CD14-positive monocyte (primary cell): Measurements from ENCODE around the gene AEBP1. TPM values are rescaled to one million over a fixed set of nuclear protein-coding genes. Genes with fewer than 3 reads are reported as not detected.

ENCODE experiments used
- DNase-seq, 3 donors: peaks; one replicate each; pipeline ENCODE4 v3.0.0-alpha.2; 2011 to 2022
- H2AFZ ChIP-seq: 2 replicates; pipeline ENCODE4 v1.6.0; 2012; ENCODE audit warnings: mild to moderate bottlenecking, low read depth, low read length, inconsistent platforms; ENCODE audit not compliant: insufficient read depth, poor library complexity, severe bottlenecking
- H3K27ac ChIP-seq, 2 donors: 1 replicate in 1 of 2; 2 replicates in 1 of 2; pipeline ENCODE4 v1.5.1; 2012 to 2013; ENCODE audit warnings: low read length in 2 of 2, control low read depth in 1 of 2, inconsistent platforms in 1 of 2, low read depth in 1 of 2, mild to moderate bottlenecking in 1 of 2
- H3K27me3 ChIP-seq, 2 donors: one replicate each; pipeline versions ENCODE4 v1.6.0 to v1.6.1; 2011 to 2013; ENCODE audit warnings: low read length in 2 of 2; ENCODE audit not compliant: control insufficient read depth in 2 of 2, insufficient read depth in 2 of 2
- H3K36me3 ChIP-seq, 2 donors: replicated peaks in 1 of 2; 1 replicate in 1 of 2; 2 replicates in 1 of 2; pipeline versions ENCODE4 v1.5.1 to v1.6.1; 2012 to 2013; ENCODE audit warnings: low read length in 2 of 2, control low read depth in 1 of 2, inconsistent platforms in 1 of 2, mild to moderate bottlenecking in 1 of 2; ENCODE audit not compliant: insufficient read depth in 2 of 2, control insufficient read depth in 1 of 2
- H3K4me1 ChIP-seq, 2 donors: 1 replicate in 1 of 2; 2 replicates in 1 of 2; pipeline versions ENCODE4 v1.5.1 to v1.6.1; 2012 to 2013; ENCODE audit warnings: low read length in 2 of 2, control low read depth in 1 of 2, inconsistent platforms in 1 of 2, mild to moderate bottlenecking in 1 of 2, moderate library complexity in 1 of 2; ENCODE audit not compliant: insufficient read depth in 2 of 2, control insufficient read depth in 1 of 2
- H3K4me2 ChIP-seq: replicated peaks from 2 replicates; pipeline ENCODE3; 2012; ENCODE audit warnings: low read length, moderate library complexity, mild to moderate bottlenecking; ENCODE audit not compliant: poor library complexity, severe bottlenecking; ENCODE audit errors: extremely low read depth
- H3K4me3 ChIP-seq, 3 experiments: fragments of 200-600 bp in 1 of 3; sonication (generic) in 1 of 3; replicated peaks in 1 of 3; 1 replicate in 2 of 3; 2 replicates in 1 of 3; pipeline ENCODE4 v1.5.1; 2011 to 2013; ENCODE audit warnings: low read length in 3 of 3, mild to moderate bottlenecking in 3 of 3, control low read depth in 2 of 3, low read depth in 2 of 3, inconsistent platforms in 1 of 3, moderate library complexity in 1 of 3
- H3K79me2 ChIP-seq: 2 replicates; pipeline ENCODE4 v1.6.0; 2012; ENCODE audit warnings: mild to moderate bottlenecking, control low read depth, inconsistent platforms, low read length, moderate library complexity; ENCODE audit not compliant: insufficient read depth
- H3K9ac ChIP-seq: 2 replicates; pipeline ENCODE4 v1.6.0; 2017; ENCODE audit warnings: low read length, mild to moderate bottlenecking; ENCODE audit not compliant: insufficient read depth, poor library complexity, severe bottlenecking
- H3K9me3 ChIP-seq, 2 donors: replicated peaks in 1 of 2; 1 replicate in 1 of 2; 2 replicates in 1 of 2; pipeline versions ENCODE4 v1.5.1 to v1.6.1; 2012 to 2013; ENCODE audit warnings: low read length in 2 of 2, control low read depth in 1 of 2; ENCODE audit not compliant: control insufficient read depth in 1 of 2, insufficient read depth in 1 of 2
- H4K20me1 ChIP-seq: 2 replicates; pipeline ENCODE4 v1.6.0; 2012; ENCODE audit warnings: mild to moderate bottlenecking, low read length, control low read depth, moderate library complexity; ENCODE audit not compliant: insufficient read depth
- H3K27ac Mint-ChIP-seq, 7 donors: one replicate each; pipeline ENCODE4 v1.8.0; 2020; ENCODE audit warnings: mild to moderate bottlenecking in 7 of 7, mixed read lengths in 7 of 7, moderate library complexity in 6 of 7, inconsistent platforms in 2 of 7
- H3K27me3 Mint-ChIP-seq, 3 donors: one replicate each; pipeline ENCODE4 v1.8.0; 2021 to 2022; ENCODE audit warnings: low read depth in 3 of 3, mild to moderate bottlenecking in 3 of 3, mixed read lengths in 3 of 3, moderate library complexity in 3 of 3, inconsistent platforms in 1 of 3
- H3K36me3 Mint-ChIP-seq, 2 donors: one replicate each; pipeline ENCODE4 v1.8.0; 2020; ENCODE audit warnings: mixed read lengths in 2 of 2, inconsistent platforms in 1 of 2, mild to moderate bottlenecking in 1 of 2
- H3K4me1 Mint-ChIP-seq: one replicate; pipeline ENCODE4 v1.8.0; 2020; ENCODE audit warnings: mild to moderate bottlenecking, mixed read lengths
- H3K4me3 Mint-ChIP-seq, 2 donors: one replicate each; pipeline ENCODE4 v1.8.0; 2020; ENCODE audit warnings: mild to moderate bottlenecking in 2 of 2, mixed read lengths in 2 of 2, moderate library complexity in 1 of 2
- H3K9me3 Mint-ChIP-seq, 7 donors: one replicate each; pipeline ENCODE4 v1.8.0; 2020 to 2022; ENCODE audit warnings: mixed read lengths in 7 of 7, mild to moderate bottlenecking in 6 of 7, moderate library complexity in 6 of 7, inconsistent platforms in 2 of 7
- CTCF ChIP-seq: fragments of 200-600 bp; IDR thresholded peaks from one replicate; pipeline ENCODE4 v1.8.0; 2022; ENCODE audit warnings: antibody characterized with exemption, mild to moderate bottlenecking
- WGBS: methylation state at CpG from one replicate; pipeline ENCODE4 v1.1.5; 2013; ENCODE audit warnings: missing lambda C conversion rate; ENCODE audit not compliant: insufficient coverage; 5-methylcytosine and 5-hydroxymethylcytosine counted together
- intact Hi-C, 2 donors: fragments of 100-400 bp; cut with micrococcal nuclease; formaldehyde crosslinking; loops; one replicate each; pipeline versions ENCODE4 v1.15.0 to v1.15.1; 2023
- polyA plus RNA-seq, 3 donors: library from polyadenylated mRNA; depleted of rRNA in 1 of 3; unstranded in 2 of 3; stranded (reverse) in 1 of 3; fragments of 300-500 nt in 2 of 3; fragments of >200 nt in 1 of 3; fragmentation: Illumina TruSeq in 2 of 3; gene quantifications; 1 replicate in 2 of 3; 2 replicates in 1 of 3; pipeline ENCODE4 v1.2.3, GENCODE V29; 2012 to 2021

The AEBP1 gene
- polyA plus RNA-seq, 3 donors = 0.08 TPM; not detected in 2

GRCh38 chr7:44162179-44162578, 58.0 kb downstream of the AEBP1 start:
- TF ChIP-seq CTCF = no peak
- peaks cover 5 to 8% (median 7%) of the 10 kb centered on the region in 3 donors for H3K27me3 Mint-ChIP-seq
- no peaks in the 10 kb centered on the region for H3K79me2 ChIP-seq

GRCh38 chr7:44162785-44163395, 58.7 kb downstream of the AEBP1 start:
- Histone ChIP-seq H3K27me3 (no peaks in the 10 kb centered on the region), H3K9ac (no peak overlapping the region), H3K4me3 (no peak overlapping the region), H3K9me3 (peaks cover 0 to 3% of the 10 kb centered on the region in 2 donors), H3K4me1 (no peaks in the 10 kb centered on the region), H3K27ac (no peak overlapping the region), H3K36me3 (no peaks in the 10 kb centered on the region), H2AFZ (no peak overlapping the region), H3K79me2 (no peaks in the 10 kb centered on the region), H3K4me2 (no peak overlapping the region), H4K20me1 (no peaks in the 10 kb centered on the region)
- DNase-seq = no peak
- Mint-ChIP-seq H3K36me3 (no peaks in the 10 kb centered on the region), H3K4me1 (peaks cover 2% of the 10 kb centered on the region), H3K9me3 (peaks cover 0 to 9% (median 4%) of the 10 kb centered on the region in 7 donors), H3K27ac (no peak overlapping the region), H3K4me3 (no peak overlapping the region), H3K27me3 (peaks cover 5 to 8% (median 7%) of the 10 kb centered on the region in 3 donors)
- WGBS = no CpG with 5 or more reads among the region's 1 CpG
- intact Hi-C loops = no loop called here
- TF ChIP-seq CTCF = no peak

More at GRCh38 chr7:44162179-44162578, 58.0 kb downstream of the AEBP1 start:
- no peak for DNase-seq
- H3K36me3 Mint-ChIP-seq = no peaks in the 10 kb centered on the region
- no peaks in the 10 kb centered on the region for H3K4me1 Mint-ChIP-seq
- H3K4me2 ChIP-seq = no peak overlapping the region
- no peak overlapping the region for H2AFZ ChIP-seq
- H3K27ac Mint-ChIP-seq = no peak overlapping the region
- no peaks in the 10 kb centered on the region for H3K36me3 ChIP-seq
- H3K9ac ChIP-seq = no peak overlapping the region
- H3K4me1 ChIP-seq = no peaks in the 10 kb centered on the region
- no peak overlapping the region for H3K4me3 Mint-ChIP-seq
- 98% methylated on average over 4 of the region's 4 CpGs for WGBS
- H3K27me3 ChIP-seq = no peaks in the 10 kb centered on the region
- H4K20me1 ChIP-seq = no peaks in the 10 kb centered on the region
- no peak overlapping the region for H3K27ac ChIP-seq
- H3K4me3 ChIP-seq = no peak overlapping the region
- intact Hi-C loops = no loop called here
- peaks cover 0 to 3% of the 10 kb centered on the region in 2 donors for H3K9me3 ChIP-seq
- H3K9me3 Mint-ChIP-seq = peaks cover 0 to 9% (median 4%) of the 10 kb centered on the region in 7 donors
